KOPT-K1 (cell line): ENCODE data around the gene SPECC1L.
"Not testable (repeated sequence)": the region's sequence is repeated elsewhere in the genome, so short reads cannot be mapped to it uniquely, and the experiment has no call there.

Experiments used
- H3K27ac ChIP-seq: fragments of 200-600 bp; sonication (generic); 2 replicates; pipeline ENCODE4 v1.5.1; 2016; ENCODE audit warnings: antibody characterized with exemption, mild to moderate bottlenecking, low read depth, low read length; ENCODE audit not compliant: poor library complexity, severe bottlenecking
- H3K36me3 ChIP-seq: fragments of 200-600 bp; sonication (generic); 2 replicates; pipeline ENCODE4 v1.5.1; 2017; ENCODE audit warnings: antibody characterized with exemption, mild to moderate bottlenecking, low read length, moderate library complexity; ENCODE audit not compliant: insufficient read depth
- H3K9me3 ChIP-seq: fragments of 200-600 bp; sonication (generic); 2 replicates; pipeline ENCODE4 v1.5.1; 2017; ENCODE audit warnings: antibody characterized with exemption, low read length, mild to moderate bottlenecking; ENCODE audit not compliant: insufficient read depth, poor library complexity, severe bottlenecking

The SPECC1L gene

GRCh38 chr22:24289114-24289513, 18.5 kb downstream of the SPECC1L start:
- no peaks in the 10 kb centered on the region for H3K9me3 ChIP-seq
- no peak overlapping the region for H3K27ac ChIP-seq
- peaks cover 6% of the 10 kb centered on the region; the same call in 1 of the 2 replicates for H3K36me3 ChIP-seq

- H3K27ac ChIP-seq: no peak overlapping the region
- peaks cover 6% of the 10 kb centered on the region; the same call in 1 of the 2 replicates for H3K36me3 ChIP-seq
- H3K9me3 ChIP-seq: no peaks in the 10 kb centered on the region
These were observed 19.1 kb downstream of the SPECC1L start for GRCh38 chr22:24289741-24290163.

- Histone ChIP-seq H3K36me3 (peaks cover 6% of the 10 kb centered on the region; the same call in 1 of the 2 replicates), H3K9me3 (no peaks in the 10 kb centered on the region), H3K27ac (no peak overlapping the region)
These were observed 19.8 kb downstream of the SPECC1L start for GRCh38 chr22:24290459-24290858.

- peaks cover 6% of the 10 kb centered on the region for H3K36me3 ChIP-seq
- H3K27ac ChIP-seq: no peak overlapping the region
- H3K9me3 ChIP-seq: no peaks in the 10 kb centered on the region
These were observed 21.0 kb downstream of the SPECC1L start for GRCh38 chr22:24291515-24292201.

- not testable (repeated sequence) for H3K9me3 ChIP-seq, H3K36me3 ChIP-seq, H3K27ac ChIP-seq
These were observed 21.7 kb downstream of the SPECC1L start for GRCh38 chr22:24292202-24292830.

- H3K9me3 ChIP-seq, H3K36me3 ChIP-seq, H3K27ac ChIP-seq: not testable (repeated sequence)
These were observed 24.3 kb downstream of the SPECC1L start for GRCh38 chr22:24294913-24295312.

- H3K9me3 ChIP-seq, H3K27ac ChIP-seq: not testable (repeated sequence)
- H3K36me3 ChIP-seq: peaks cover 21% of the 10 kb centered on the region
These were observed 28.0 kb downstream of the SPECC1L start for GRCh38 chr22:24298497-24299155.

GRCh38 chr22:24300522-24300921, 29.9 kb downstream of the SPECC1L start:
- peaks cover 33% of the 10 kb centered on the region for H3K36me3 ChIP-seq
- H3K9me3 ChIP-seq, H3K27ac ChIP-seq: not testable (repeated sequence)

- Histone ChIP-seq H3K9me3 (no peaks in the 10 kb centered on the region), H3K36me3 (peaks cover 52% of the 10 kb centered on the region), H3K27ac (no peak overlapping the region)
These were observed 32.0 kb downstream of the SPECC1L start for GRCh38 chr22:24302591-24302990.

- no peaks in the 10 kb centered on the region for H3K9me3 ChIP-seq
- H3K27ac ChIP-seq: no peak overlapping the region
- peaks cover 56% of the 10 kb centered on the region for H3K36me3 ChIP-seq
These were observed 32.4 kb downstream of the SPECC1L start for GRCh38 chr22:24303007-24303406.

GRCh38 chr22:24304062-24304675, 33.5 kb downstream of the SPECC1L start:
- Histone ChIP-seq H3K36me3 (peaks cover 66% of the 10 kb centered on the region), H3K27ac (no peak overlapping the region), H3K9me3 (no peaks in the 10 kb centered on the region)

GRCh38 chr22:24305260-24305692, 34.6 kb downstream of the SPECC1L start:
- H3K36me3 ChIP-seq: peaks cover 73% of the 10 kb centered on the region
- H3K27ac ChIP-seq: no peak overlapping the region
- H3K9me3 ChIP-seq: no peaks in the 10 kb centered on the region

- H3K27ac ChIP-seq: no peak overlapping the region
- no peaks in the 10 kb centered on the region for H3K9me3 ChIP-seq
- peaks cover 94% of the 10 kb centered on the region for H3K36me3 ChIP-seq
These were observed 40.3 kb downstream of the SPECC1L start for GRCh38 chr22:24310969-24311368.

- Histone ChIP-seq H3K36me3 (peaks cover 77% of the 10 kb centered on the region), H3K27ac (no peak overlapping the region), H3K9me3 (no peaks in the 10 kb centered on the region)
These were observed 44.8 kb downstream of the SPECC1L start for GRCh38 chr22:24315367-24315966.

- H3K9me3 ChIP-seq, H3K27ac ChIP-seq: not testable (repeated sequence)
- H3K36me3 ChIP-seq: peaks cover 79% of the 10 kb centered on the region
These were observed 45.6 kb downstream of the SPECC1L start for GRCh38 chr22:24316264-24316663.
